ENCODE measurements around the gene ARHGAP22. TPM values are rescaled to one million over a fixed set of nuclear protein-coding genes. Genes with fewer than 3 reads are reported as not detected.

Gene ARHGAP22
- total RNA-seq, 1 donor from 2014 or later, result 0.82 TPM

GRCh38 chr10:48608976-48609375 lies 4.1 kb upstream of the ARHGAP22 start:
- Mint-ChIP-seq H3K4me3 (no peak overlapping the region), H3K27ac (no peak overlapping the region), H3K4me1 (peaks cover 35% of the 10 kb centered on the region), H3K9me3 (no peaks in the 10 kb centered on the region), H3K27me3 (peaks cover 6% of the 10 kb centered on the region), H3K36me3 (ENCODE audit: low read depth) (no peaks in the 10 kb centered on the region)
- intact Hi-C loops (cut with micrococcal nuclease), result loop anchor here (1.0 kb wide), 6 partner anchors 25 to 246 kb away; no protein-coding TSS in a partner anchor
- ATAC-seq (ENCODE audit: low read depth) (no peak), DNase-seq (no peak)
- ChIA-PET POLR2A (interaction anchor here (2.3 kb wide), 1 partner anchor 47 kb away, joined by 14 read pairs; no protein-coding TSS in a partner anchor), CTCF (interaction anchor here (0.9 to 7.6 kb wide), 14 partner anchors 8 to 61 kb away, joined by 3 to 173 read pairs (median 5); no protein-coding TSS in a partner anchor)
- TF ChIP-seq CTCF (IDR thresholded peaks at IDR 0.05), result no peak

- no peaks in the 10 kb centered on the region for H3K36me3 Mint-ChIP-seq (ENCODE audit: low read depth)
- H3K27ac Mint-ChIP-seq, result no peak overlapping the region
- intact Hi-C loops (cut with micrococcal nuclease), result loop anchor here (1.0 kb wide), 6 partner anchors 26 to 245 kb away; no protein-coding TSS in a partner anchor
- peaks cover 6% of the 10 kb centered on the region for H3K27me3 Mint-ChIP-seq
- peak; percentile 89 for ATAC-seq (ENCODE audit: low read depth)
- H3K4me1 Mint-ChIP-seq, result peaks cover 41% of the 10 kb centered on the region
- ChIA-PET POLR2A (interaction anchor here (2.3 kb wide), 1 partner anchor 48 kb away, joined by 14 read pairs; no protein-coding TSS in a partner anchor), CTCF (interaction anchor here (0.9 to 7.6 kb wide), 18 partner anchors 9 to 102 kb away, joined by 3 to 173 read pairs (median 5); no protein-coding TSS in a partner anchor)
- H3K4me3 Mint-ChIP-seq, result no peak overlapping the region
- no peak for TF ChIP-seq CTCF (IDR thresholded peaks at IDR 0.05)
- DNase-seq, result no peak
- H3K9me3 Mint-ChIP-seq, result no peaks in the 10 kb centered on the region
These were observed 3.4 kb upstream of the ARHGAP22 start for GRCh38 chr10:48608279-48608681.

- POLR2A ChIA-PET, result interaction anchor here (1.3 to 2.3 kb wide), 2 partner anchors 48 kb away, joined by 4 to 14 read pairs; no protein-coding TSS in a partner anchor
- DNase-seq (no peak), ATAC-seq (ENCODE audit: low read depth) (no peak)
- Mint-ChIP-seq H3K36me3 (ENCODE audit: low read depth) (no peaks in the 10 kb centered on the region), H3K4me3 (no peak overlapping the region), H3K4me1 (peaks cover 44% of the 10 kb centered on the region), H3K27ac (no peak overlapping the region), H3K27me3 (peaks cover 6% of the 10 kb centered on the region), H3K9me3 (no peaks in the 10 kb centered on the region)
- CTCF ChIA-PET, result interaction anchor here (1.0 to 7.6 kb wide), 21 partner anchors 7 to 244 kb away, joined by 3 to 173 read pairs (median 5); no protein-coding TSS in a partner anchor
- TF ChIP-seq CTCF (IDR thresholded peaks at IDR 0.05), result peak; percentile 65
- intact Hi-C loops (cut with micrococcal nuclease), result loop anchor here (1.0 kb wide), 6 partner anchors 27 to 244 kb away; no protein-coding TSS in a partner anchor
These were observed 2.7 kb upstream of the ARHGAP22 start for GRCh38 chr10:48607356-48608278.

GRCh38 chr10:48606530-48607355 lies 1.9 kb upstream of the ARHGAP22 start:
- ATAC-seq (ENCODE audit: low read depth), result no peak
- Mint-ChIP-seq H3K4me3 (peak overlapping the region; percentile 17), H3K27me3 (peaks cover 6% of the 10 kb centered on the region), H3K4me1 (peaks cover 41% of the 10 kb centered on the region), H3K36me3 (ENCODE audit: low read depth) (no peaks in the 10 kb centered on the region), H3K9me3 (no peaks in the 10 kb centered on the region), H3K27ac (no peak overlapping the region)
- ChIA-PET POLR2A (interaction anchor here (1.3 to 1.5 kb wide), 2 partner anchors 49 to 54 kb away, joined by 4 read pairs; no protein-coding TSS in a partner anchor), CTCF (interaction anchor here (1.1 to 7.6 kb wide), 17 partner anchors 8 to 243 kb away, joined by 3 to 173 read pairs (median 6); no protein-coding TSS in a partner anchor)
- no peak for TF ChIP-seq CTCF (IDR thresholded peaks at IDR 0.05)
- intact Hi-C loops (cut with micrococcal nuclease), result no loop called here
- no peak for DNase-seq

Measured in activated B cell treated with CpG ODN at 0.5 μM for 24 hours (primary cell).